Hematopoietic multipotent progenitor cell treated with erythropoietin and hydrocortisone succinate and interleukin-3 and kit ligand, for 4 days (in vitro differentiated cells): ENCODE measurements around the gene GGNBP2.

ENCODE experiments used
- DNase-seq: peaks from one replicate; pipeline ENCODE4 v3.0.0-alpha.2; 2015

GGNBP2 gene

DNA sequence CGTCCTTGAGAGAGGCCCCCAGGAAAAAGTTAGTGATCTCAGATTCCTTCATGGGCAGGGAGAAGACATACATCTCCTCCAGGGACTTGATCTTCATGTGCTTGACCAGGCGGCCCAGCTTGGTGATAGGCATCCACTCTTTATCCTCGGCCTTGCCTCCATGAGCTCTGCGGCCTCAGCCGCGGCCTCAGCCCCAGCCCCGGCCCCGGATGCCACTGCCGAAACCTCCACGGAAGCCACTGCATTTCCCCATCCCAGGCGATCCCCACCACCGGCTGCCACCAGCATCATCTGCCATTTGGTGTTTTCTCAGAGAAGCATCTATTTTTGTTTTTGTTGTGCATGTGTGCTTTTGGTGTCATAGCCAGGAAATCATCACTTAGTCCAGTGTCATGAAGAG is 30.3 kb downstream of the GGNBP2 start:
- no peak for DNase-seq

- DNase-seq: no peak
These were observed 32.1 kb downstream of the GGNBP2 start for GRCh38 chr17:36576793-36577192.

- DNase-seq: no peak
These were observed 34.0 kb downstream of the GGNBP2 start for GRCh38 chr17:36578671-36579070.

GRCh38 chr17:36583787-36584186 is 39.1 kb downstream of the GGNBP2 start:
- no peak for DNase-seq

GRCh38 chr17:36586138-36586537 is 41.4 kb downstream of the GGNBP2 start:
- DNase-seq: no peak

DNA sequence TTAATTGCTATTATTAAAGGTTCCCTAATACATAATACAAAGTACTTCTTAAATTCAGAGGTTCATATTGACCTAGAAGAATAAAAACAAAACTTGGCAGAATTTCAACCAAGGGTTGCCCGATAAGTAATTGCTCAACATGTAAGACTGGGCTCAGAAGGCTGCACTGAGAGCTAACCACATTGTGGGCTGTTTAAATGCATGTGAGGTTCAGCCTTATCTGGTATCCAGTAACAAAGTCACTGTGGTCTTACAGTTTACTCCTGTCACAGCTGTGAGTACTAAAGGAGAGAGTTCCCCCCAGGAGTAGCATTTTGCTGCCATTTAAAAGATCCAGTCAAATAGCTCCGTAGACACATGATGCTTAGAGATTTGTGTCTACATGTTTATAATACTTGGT is 45.4 kb downstream of the GGNBP2 start:
- DNase-seq: peak; percentile 98

DNA sequence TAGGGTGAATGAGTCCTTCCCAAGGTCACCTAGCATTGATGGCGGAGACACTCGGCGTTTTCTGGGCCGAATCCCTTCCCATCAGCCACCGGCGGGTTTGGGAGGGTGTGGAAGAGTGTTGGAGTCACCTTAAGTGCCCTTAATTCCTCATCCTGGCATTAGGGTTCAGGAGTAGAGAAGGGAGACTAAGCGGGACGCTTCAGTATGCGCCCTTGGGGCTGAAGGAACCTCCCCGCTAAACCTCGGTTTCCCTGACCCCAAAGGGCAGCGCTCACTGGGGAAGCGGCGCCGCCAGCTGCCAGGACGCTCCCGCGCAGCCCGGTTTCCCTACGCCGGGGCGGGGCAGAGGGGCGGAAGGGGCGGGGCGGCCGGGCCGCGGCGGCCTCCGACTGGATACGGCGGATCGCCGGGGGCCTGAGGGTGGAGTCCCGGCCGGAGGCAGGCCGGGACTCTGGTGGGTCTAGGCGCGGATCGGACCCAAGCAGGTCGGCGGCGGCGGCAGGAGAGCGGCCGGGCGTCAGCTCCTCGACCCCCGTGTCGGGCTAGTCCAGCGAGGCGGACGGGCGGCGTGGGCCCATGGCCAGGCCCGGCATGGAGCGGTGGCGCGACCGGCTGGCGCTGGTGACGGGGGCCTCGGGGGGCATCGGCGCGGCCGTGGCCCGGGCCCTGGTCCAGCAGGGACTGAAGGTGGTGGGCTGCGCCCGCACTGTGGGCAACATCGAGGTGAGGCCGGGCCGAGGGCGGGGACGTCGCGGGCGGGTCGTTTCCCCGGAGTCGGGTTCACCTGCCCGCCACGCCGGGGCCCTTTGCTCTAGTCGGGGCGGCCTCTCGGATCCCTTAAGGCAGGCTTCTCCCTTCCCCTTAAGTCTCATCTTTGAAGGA is 47.0 kb downstream of the GGNBP2 start, which contains the start of gene DHRS11:
Gene DHRS11, plus strand, starts transcription at position 446 of the 882 bp plus-strand sequence. Its CDS starts 131 bp downstream, at position 577.
- peak; percentile 89 for DNase-seq

DNA sequence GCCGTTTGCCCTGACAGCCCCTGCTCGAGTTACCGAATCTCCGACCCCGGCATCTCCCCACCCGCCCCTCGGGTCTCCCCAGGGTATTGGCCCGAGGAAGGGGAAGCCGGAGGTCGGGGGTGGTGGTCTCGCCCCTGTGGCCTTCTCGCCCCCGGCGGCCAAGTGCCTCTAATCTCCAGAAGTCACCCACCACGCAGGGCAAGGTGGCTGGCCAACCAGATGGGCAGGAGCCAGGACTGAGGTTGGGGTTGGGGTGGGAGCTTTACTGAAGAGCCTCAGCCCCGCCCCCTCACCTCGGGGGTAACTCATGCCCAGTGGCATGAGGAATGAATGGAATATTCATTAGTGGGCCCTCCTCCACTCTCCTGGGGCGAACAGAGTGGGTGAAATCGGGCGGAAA is 47.6 kb downstream of the GGNBP2 start:
- DNase-seq: peak; percentile 73

DNA sequence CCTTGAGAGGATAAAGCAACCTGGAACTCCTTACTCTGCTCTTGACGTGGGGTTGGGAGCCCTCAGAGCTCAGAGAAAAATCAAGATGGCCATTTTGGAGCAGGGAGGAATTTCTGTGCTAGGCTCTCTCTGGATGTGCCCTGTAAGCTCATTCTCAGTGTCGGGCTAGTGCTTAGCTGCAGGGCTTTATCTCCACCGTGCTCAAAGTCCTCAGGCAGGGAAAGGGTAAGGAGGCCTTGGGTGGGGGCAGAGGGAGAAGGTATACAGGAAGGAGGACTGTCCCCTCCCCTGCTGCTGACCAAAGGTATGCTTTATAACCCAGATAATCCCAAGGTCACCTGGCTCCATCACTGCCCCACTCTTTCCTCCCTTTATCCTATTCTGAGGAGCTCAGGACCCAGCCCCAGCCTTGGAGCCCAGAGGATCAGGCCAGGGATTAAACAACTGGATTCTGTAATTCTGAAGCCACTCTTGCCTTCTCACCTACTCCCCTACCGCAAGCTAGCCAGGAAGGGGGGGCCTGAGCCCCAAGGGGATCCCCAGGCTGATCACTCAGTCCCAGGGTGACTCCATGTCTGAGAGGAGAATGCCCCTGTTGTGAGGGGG is 48.1 kb downstream of the GGNBP2 start:
- no peak for DNase-seq

- DNase-seq: peak; percentile 34
These were observed 49.1 kb downstream of the GGNBP2 start for GRCh38 chr17:36593656-36594316.

DNA sequence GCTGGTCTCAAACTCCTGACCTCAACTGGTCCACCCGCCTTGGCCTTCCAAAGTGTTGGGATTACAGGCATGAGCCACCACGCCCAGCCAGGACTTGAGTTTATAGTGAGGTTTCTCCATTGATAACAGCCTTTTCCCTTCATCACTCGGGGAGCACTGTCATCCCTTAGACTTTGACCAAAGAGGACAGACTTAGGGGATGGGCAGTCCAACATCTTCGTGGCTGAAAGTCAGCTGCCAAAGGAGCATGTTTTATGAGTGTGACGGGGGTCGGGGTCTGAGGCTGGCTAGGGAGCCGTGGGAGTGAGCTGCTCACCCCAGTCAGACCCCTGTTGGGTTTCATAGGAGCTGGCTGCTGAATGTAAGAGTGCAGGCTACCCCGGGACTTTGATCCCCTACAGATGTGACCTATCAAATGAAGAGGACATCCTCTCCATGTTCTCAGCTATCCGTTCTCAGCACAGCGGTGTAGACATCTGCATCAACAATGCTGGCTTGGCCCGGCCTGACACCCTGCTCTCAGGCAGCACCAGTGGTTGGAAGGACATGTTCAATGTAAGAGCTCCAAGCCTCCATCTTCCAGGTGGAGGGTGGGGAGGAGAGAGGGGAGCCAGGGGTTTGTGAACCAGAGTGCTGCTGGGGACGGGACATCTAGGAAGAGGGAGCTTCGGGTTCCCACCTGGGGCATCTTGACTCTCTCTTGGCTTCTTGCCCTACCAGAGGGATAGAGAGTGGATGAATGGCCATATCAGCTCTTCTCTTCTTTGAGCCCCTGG is 50.1 kb downstream of the GGNBP2 start:
- DNase-seq: no peak

GRCh38 chr17:36597226-36597625 is 52.5 kb downstream of the GGNBP2 start:
- peak; percentile 73 for DNase-seq

GRCh38 chr17:36597866-36598777 is 53.4 kb downstream of the GGNBP2 start:
- DNase-seq: no peak

- DNase-seq: no peak
These were observed 54.3 kb downstream of the GGNBP2 start for GRCh38 chr17:36598951-36599401.

DNA sequence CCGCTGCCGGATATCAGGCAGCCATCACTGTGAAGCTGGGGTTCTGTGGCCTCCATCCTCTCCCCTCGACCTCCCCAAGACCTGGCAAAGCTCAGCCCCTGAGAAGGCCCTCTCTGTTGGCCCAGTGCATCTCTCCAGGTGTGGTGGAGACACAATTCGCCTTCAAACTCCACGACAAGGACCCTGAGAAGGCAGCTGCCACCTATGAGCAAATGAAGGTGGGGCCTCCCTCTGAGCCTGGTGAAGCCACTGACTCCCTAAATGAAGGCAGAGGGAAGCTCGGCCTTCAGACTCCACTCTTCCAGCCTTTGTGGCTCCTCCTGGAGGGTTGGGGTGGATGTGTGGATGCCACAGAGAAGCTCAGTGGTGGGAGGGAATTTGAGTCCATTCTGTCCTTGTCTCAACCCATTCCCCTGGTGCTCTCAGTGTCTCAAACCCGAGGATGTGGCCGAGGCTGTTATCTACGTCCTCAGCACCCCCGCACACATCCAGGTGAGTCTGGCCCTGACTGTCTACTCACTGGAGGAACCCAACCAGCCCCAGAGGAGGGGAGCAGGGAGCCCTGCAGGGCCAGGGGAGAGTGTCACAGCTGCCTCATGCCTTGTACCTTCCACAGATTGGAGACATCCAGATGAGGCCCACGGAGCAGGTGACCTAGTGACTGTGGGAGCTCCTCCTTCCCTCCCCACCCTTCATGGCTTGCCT is 55.0 kb downstream of the GGNBP2 start:
- DNase-seq: no peak

DNA sequence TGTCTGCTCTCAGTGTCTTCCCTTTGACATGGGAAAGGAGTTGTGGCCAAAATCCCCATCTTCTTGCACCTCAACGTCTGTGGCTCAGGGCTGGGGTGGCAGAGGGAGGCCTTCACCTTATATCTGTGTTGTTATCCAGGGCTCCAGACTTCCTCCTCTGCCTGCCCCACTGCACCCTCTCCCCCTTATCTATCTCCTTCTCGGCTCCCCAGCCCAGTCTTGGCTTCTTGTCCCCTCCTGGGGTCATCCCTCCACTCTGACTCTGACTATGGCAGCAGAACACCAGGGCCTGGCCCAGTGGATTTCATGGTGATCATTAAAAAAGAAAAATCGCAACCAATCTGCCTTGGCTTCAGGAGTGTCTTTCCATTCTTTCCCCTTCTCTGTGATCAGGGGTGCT is 55.7 kb downstream of the GGNBP2 start:
- DNase-seq: peak; percentile 89

- DNase-seq: no peak
These were observed 56.2 kb downstream of the GGNBP2 start for GRCh38 chr17:36600936-36601302.

DNA sequence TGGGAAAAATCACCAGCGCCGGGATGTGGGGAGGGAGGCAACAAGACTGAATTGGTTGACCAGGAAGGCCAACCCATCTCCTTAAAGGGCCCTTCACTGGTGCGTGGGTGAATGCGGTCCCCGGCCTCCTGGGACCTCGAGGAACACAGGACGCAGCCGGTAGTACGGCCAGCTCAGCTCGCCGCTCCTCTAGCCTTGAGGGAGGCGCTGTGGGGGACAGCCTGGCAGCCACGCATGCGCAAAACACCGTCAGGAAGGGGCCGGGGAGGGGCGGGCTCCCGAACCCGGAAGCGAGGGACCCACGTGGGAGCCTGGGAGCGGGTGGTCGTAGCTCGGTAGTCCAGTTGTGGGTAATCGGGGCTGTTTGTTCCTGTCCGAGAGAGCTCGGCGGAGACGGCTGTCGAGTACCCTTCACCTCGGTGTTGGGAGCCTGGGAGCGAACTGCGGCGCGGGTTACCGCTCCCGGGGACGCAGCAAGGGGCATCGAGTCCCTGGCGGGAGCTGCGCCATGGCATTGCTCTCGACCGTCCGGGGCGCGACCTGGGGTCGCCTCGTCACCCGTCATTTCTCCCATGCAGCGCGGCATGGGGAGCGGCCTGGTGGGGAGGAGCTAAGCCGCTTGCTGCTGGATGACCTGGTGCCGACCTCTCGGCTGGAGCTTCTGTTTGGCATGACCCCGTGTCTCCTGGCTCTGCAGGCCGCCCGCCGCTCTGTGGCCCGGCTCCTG is 56.7 kb downstream of the GGNBP2 start, which contains the start of gene MRM1:
Gene MRM1, plus strand, starts transcription at position 281 of the 727 bp plus-strand sequence. Its CDS starts 228 bp downstream, at position 509.
- DNase-seq: peak; percentile 98

- DNase-seq: peak; percentile 35
These were observed 57.5 kb downstream of the GGNBP2 start for GRCh38 chr17:36602030-36602748.
